Measurements from ENCODE around the gene POU2AF3. TPM values are rescaled to one million over a fixed set of nuclear protein-coding genes. Genes with fewer than 3 reads are reported as not detected.

The POU2AF3 gene, protein sequence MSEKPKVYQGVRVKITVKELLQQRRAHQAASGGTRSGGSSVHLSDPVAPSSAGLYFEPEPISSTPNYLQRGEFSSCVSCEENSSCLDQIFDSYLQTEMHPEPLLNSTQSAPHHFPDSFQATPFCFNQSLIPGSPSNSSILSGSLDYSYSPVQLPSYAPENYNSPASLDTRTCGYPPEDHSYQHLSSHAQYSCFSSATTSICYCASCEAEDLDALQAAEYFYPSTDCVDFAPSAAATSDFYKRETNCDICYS
- polyA plus RNA-seq: not detected in 3 replicates
- not detected for polyA plus RNA-seq (2011; ENCODE audit: low read depth)
- not detected in 2 replicates for polyA plus RNA-seq (2011; cell fraction: cytosol; rRNA removed)
- 0.13 TPM in 1 of 2 replicates, not detected in the other for polyA plus RNA-seq (2011; cell fraction: nucleus; rRNA removed)
- not detected in 2 replicates for polyA plus RNA-seq (2012; ENCODE audit: low replicate concordance)
- polyA minus RNA-seq: not detected in 3 replicates
- not detected for polyA minus RNA-seq (2011; cell fraction: cytosol; rRNA and poly(A)+ RNA removed)
- polyA minus RNA-seq (2011; cell fraction: nucleus; rRNA and poly(A)+ RNA removed): not detected in 2 replicates

DNA sequence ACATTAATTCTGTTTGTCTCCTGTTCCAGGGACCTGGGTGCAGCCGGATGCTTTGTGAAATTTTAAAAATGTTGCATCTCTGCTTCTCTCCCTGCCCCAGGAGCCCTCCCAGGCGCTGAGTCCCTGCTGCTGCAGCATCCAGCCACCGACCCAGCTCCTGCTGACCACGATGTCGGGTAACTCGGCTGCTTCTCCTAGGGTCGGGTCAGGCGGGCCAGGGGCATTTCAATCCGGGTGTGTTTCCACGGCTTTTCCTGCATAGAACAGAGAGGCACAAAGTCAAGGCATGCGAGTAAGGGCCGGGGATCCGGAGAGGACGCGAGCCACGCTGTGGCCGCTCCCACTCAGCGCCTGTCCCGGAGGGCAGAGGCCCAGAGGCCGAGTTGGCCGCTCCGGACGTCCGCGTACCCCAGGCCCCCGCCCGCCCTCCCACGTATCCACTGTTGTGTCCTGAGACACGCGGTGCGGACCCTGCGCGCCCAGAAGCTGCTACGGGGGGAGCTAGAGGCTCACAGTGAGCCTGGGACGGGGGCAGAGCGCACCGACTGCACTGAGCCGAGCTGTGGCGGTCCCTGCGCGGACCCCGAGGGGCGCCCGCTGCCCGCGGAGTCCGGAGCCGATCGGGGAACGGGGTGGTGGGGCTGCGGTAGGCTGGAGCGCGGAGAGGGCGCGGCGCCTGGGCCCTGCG, at the start of gene POU2AF3:
Gene POU2AF3, plus strand, starts transcription at position 134 of the 688 bp plus-strand sequence. Its CDS starts 36 bp downstream, at position 170.
- Histone ChIP-seq H4K20me1 (ENCODE audit: control insufficient read depth, extremely low read depth, insufficient read depth, low read length) (no peaks in the 10 kb centered on the region), H3K36me3 (ENCODE audit: control insufficient read depth in 2 of 2, extremely low read depth in 1 of 2, insufficient read depth in 2 of 2, low read length in 2 of 2) (no peaks in the 10 kb centered on the region), H3K27me3 (ENCODE audit: control insufficient read depth, extremely low read depth, insufficient read depth, low read length) (peaks cover 38% of the 10 kb centered on the region), H3K9me1 (ENCODE audit: control insufficient read depth, extremely low read depth, insufficient read depth, low read length) (no peaks in the 10 kb centered on the region), H3K79me2 (ENCODE audit: control insufficient read depth, insufficient read depth, low read length) (no peaks in the 10 kb centered on the region), H3K4me1 (ENCODE audit: control insufficient read depth, extremely low read depth, insufficient read depth, low read length) (no peaks in the 10 kb centered on the region), H3K9ac (ENCODE audit: control insufficient read depth, extremely low read depth, insufficient read depth, low read length) (no peak within 1 kb of the TSS), H3K9me3 (ENCODE audit: control insufficient read depth, low read depth, low read length) (no peaks in the 10 kb centered on the region), H3K4me2 (ENCODE audit: control insufficient read depth, extremely low read depth, insufficient read depth, low read depth, low read length) (peak within 1 kb of the TSS; percentile 71), H3K4me3 (ENCODE audit: control insufficient read depth in 2 of 3, extremely low read depth in 1 of 3, insufficient read depth in 2 of 3, low read depth in 1 of 3, low read length in 3 of 3) (peak within 1 kb of the TSS; percentile 38 to 61 (median 41)), H3K27ac (ENCODE audit: control insufficient read depth, insufficient read depth, low read length) (no peak within 1 kb of the TSS), H2AFZ (ENCODE audit: control insufficient read depth, low read length) (peak within 1 kb of the TSS; percentile 75)
- no peak for DNase-seq (ENCODE audit: low read depth, low spot score)
- FAIRE-seq: no peak
- TF ChIP-seq EZH2 (IDR thresholded peaks at IDR 0.05; ENCODE audit: low read length) (no peak), CTCF (optimal IDR thresholded peaks at IDR 0.05 in 1 of 3, IDR thresholded peaks at IDR 0.05 in 1 of 3, conservative IDR thresholded peaks at IDR 0.05 in 1 of 3; ENCODE audit: extremely low read depth in 1 of 3, insufficient read depth in 2 of 3, low read length in 3 of 3) (no peak)
- dilution Hi-C loops (cut with MboI; ENCODE audit: extremely low pct_ligation_motif_present, low sequenced_read_pairs): loop anchor here (25.0 kb wide), 1 partner anchor 139 kb away; no protein-coding TSS in a partner anchor

DNA sequence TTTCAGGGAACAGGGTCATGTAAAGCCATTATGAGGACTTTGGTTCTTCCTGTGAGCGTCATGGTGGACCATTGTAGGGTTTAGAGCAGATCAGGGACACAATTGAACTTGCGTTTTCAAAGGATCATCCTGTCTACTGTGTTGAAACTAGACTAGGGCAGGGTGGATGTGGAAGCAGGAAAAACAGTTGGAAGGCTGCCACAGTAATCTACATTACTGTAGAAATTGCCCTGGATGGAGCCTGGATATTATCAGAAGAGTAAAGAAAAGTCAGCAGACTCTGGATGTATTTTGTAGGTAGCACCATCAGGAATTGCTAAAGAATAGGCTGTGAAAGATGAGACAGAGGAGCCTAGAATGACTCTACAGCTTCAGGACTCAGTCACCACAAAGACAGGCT, 47.4 kb upstream of the POU2AF3 start:
- Histone ChIP-seq H3K4me1 (ENCODE audit: control insufficient read depth, extremely low read depth, insufficient read depth, low read length) (no peaks in the 10 kb centered on the region), H4K20me1 (ENCODE audit: control insufficient read depth, extremely low read depth, insufficient read depth, low read length) (no peaks in the 10 kb centered on the region), H3K9me3 (ENCODE audit: control insufficient read depth, low read depth, low read length) (no peaks in the 10 kb centered on the region), H3K9ac (ENCODE audit: control insufficient read depth, extremely low read depth, insufficient read depth, low read length) (no peak overlapping the region), H2AFZ (ENCODE audit: control insufficient read depth, low read length) (no peak overlapping the region), H3K36me3 (ENCODE audit: control insufficient read depth in 2 of 2, extremely low read depth in 1 of 2, insufficient read depth in 2 of 2, low read length in 2 of 2) (no peaks in the 10 kb centered on the region), H3K4me3 (ENCODE audit: control insufficient read depth in 2 of 3, extremely low read depth in 1 of 3, insufficient read depth in 2 of 3, low read depth in 1 of 3, low read length in 3 of 3) (no peak overlapping the region), H3K79me2 (ENCODE audit: control insufficient read depth, insufficient read depth, low read length) (no peaks in the 10 kb centered on the region), H3K4me2 (ENCODE audit: control insufficient read depth, extremely low read depth, insufficient read depth, low read depth, low read length) (no peak overlapping the region), H3K27ac (ENCODE audit: control insufficient read depth, insufficient read depth, low read length) (no peak overlapping the region), H3K9me1 (ENCODE audit: control insufficient read depth, extremely low read depth, insufficient read depth, low read length) (no peaks in the 10 kb centered on the region), H3K27me3 (ENCODE audit: control insufficient read depth, extremely low read depth, insufficient read depth, low read length) (peaks cover 3% of the 10 kb centered on the region)
- FAIRE-seq: no peak
- DNase-seq (ENCODE audit: low read depth, low spot score): no peak
- dilution Hi-C loops (cut with MboI; ENCODE audit: extremely low pct_ligation_motif_present, low sequenced_read_pairs): no loop called here
- TF ChIP-seq CTCF (optimal IDR thresholded peaks at IDR 0.05 in 1 of 3, IDR thresholded peaks at IDR 0.05 in 1 of 3, conservative IDR thresholded peaks at IDR 0.05 in 1 of 3; ENCODE audit: extremely low read depth in 1 of 3, insufficient read depth in 2 of 3, low read length in 3 of 3) (no peak), EZH2 (IDR thresholded peaks at IDR 0.05; ENCODE audit: low read length) (no peak)

Data from keratinocyte (primary cell).